ENCODE data around the gene PRPS1L1.
A peak's percentile ranks its signal among the peaks of the same experiment; 100 is the strongest.

PRPS1L1 gene

DNA sequence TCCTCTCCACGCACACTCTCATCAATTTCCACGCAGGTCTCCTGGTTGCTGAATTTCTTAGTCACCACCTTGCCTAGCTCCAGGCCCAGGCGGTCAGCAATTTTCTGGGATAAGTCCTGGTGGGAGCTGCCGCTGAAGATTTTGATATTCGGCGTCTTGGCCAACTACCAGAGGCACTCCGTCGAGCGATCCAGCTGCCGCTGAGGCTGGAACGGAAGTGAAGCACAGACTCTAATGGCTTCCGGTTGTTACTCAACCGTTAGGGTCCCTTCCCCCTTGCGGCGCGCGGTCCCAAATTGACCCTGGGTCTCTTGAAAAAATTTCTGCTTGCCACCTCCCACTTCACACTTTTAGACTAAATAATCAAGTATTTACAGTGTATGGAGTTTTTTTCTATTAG lies at the start of gene PRPS1L1:
TSS of gene PRPS1L1 (minus strand) at position 219 of the 400 bp plus-strand sequence.
- no peak for DNase-seq

GRCh38 chr7:18076461-18076860 lies 48.8 kb upstream of the PRPS1L1 start:
- DNase-seq = no peak

DNA sequence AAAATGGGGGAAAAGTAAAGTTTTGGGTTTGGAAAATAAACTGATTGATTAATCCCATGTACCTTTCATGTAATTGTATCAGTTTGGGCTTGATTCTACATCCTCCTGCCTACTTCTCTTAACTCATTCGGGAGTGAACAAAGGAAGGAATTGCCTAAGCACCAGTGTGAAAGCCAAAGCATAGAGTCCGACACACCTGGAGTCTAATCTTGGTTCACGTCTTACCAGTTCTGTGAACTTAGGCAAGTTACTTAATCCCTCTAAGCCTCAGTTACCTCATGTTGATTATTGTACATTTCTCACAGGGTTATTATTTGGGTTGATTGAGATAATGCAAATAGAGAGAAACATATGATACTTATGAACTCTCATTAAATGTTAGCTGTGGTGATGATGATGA lies 41.1 kb upstream of the PRPS1L1 start:
- no peak for DNase-seq

GRCh38 chr7:18064242-18064838 lies 36.7 kb upstream of the PRPS1L1 start:
- peak; percentile 11 for DNase-seq

GRCh38 chr7:18063149-18063901 lies 35.7 kb upstream of the PRPS1L1 start:
- no peak for DNase-seq

- no peak for DNase-seq
Measured at GRCh38 chr7:18059171-18059570, 31.5 kb upstream of the PRPS1L1 start.

- no peak for DNase-seq
Measured at GRCh38 chr7:18053941-18054340, 26.3 kb upstream of the PRPS1L1 start.

- DNase-seq = no peak
Measured at GRCh38 chr7:18053177-18053928, 25.7 kb upstream of the PRPS1L1 start.

GRCh38 chr7:18049262-18049661 lies 21.6 kb upstream of the PRPS1L1 start:
- DNase-seq = no peak

GRCh38 chr7:18046601-18047000 lies 19.0 kb upstream of the PRPS1L1 start:
- no peak for DNase-seq

- no peak for DNase-seq
Measured at GRCh38 chr7:18045171-18045570, 17.5 kb upstream of the PRPS1L1 start.

GRCh38 chr7:18041191-18041590 lies 13.5 kb upstream of the PRPS1L1 start:
- DNase-seq = no peak

- DNase-seq = peak; percentile 51
Measured at GRCh38 chr7:18040196-18040595, 12.6 kb upstream of the PRPS1L1 start.

- DNase-seq = no peak
Measured at GRCh38 chr7:18038382-18038781, 10.7 kb upstream of the PRPS1L1 start.

GRCh38 chr7:18037609-18038008 lies 10.0 kb upstream of the PRPS1L1 start:
- no peak for DNase-seq

- DNase-seq = no peak
Measured at GRCh38 chr7:18036783-18037182, 9.1 kb upstream of the PRPS1L1 start.

DNA sequence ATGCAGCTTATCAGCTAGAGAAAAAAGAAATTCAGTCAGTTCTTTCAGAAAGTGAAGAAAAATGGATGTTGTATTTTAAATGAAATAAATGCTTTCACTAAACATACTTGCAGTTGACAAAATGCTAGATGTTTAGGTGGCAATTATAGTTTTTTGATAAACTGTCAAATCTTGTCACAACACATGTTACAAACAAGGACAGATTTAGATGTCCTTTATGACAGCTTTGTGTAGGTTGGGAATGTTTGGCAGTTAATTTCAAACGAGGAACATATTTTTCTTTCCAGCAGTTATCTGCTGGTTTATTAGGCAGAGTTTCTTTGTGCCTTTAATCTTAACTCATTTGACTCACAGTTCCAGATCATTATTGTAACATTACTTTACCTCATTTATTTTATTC lies 3.1 kb upstream of the PRPS1L1 start:
- no peak for DNase-seq

DNA sequence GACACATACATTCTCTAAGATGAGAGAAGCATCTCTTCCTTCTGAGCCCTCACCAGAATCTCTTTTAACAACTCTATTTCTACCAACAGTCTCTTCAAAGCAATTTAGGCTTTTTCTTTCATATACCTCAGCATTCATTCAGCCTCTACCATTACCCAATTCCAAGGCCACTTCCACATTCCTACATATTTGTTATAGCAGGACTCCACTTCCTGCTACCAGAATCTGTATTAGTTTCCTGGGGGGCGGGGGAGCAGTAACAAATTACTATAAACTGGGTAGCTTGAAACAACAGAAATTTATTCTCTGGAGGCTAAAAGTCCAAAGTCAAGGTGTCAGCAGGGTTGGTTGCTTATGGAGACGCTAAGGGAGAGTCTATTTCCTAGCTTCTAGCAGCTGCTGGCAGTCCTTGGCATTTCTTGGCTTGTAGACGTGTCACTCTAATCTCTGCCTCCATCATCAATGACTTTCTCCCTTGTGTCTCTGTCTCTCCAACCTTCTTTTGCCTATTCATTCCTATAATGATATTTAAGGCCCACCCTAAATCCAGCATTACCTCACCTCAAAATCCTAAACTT lies 7.4 kb downstream of the PRPS1L1 start:
- DNase-seq = peak; percentile 34

GRCh38 chr7:18019555-18019954 lies 8.1 kb downstream of the PRPS1L1 start:
- peak; percentile 48 for DNase-seq

- no peak for DNase-seq
Measured at GRCh38 chr7:18018296-18019215, 9.1 kb downstream of the PRPS1L1 start.

DNA sequence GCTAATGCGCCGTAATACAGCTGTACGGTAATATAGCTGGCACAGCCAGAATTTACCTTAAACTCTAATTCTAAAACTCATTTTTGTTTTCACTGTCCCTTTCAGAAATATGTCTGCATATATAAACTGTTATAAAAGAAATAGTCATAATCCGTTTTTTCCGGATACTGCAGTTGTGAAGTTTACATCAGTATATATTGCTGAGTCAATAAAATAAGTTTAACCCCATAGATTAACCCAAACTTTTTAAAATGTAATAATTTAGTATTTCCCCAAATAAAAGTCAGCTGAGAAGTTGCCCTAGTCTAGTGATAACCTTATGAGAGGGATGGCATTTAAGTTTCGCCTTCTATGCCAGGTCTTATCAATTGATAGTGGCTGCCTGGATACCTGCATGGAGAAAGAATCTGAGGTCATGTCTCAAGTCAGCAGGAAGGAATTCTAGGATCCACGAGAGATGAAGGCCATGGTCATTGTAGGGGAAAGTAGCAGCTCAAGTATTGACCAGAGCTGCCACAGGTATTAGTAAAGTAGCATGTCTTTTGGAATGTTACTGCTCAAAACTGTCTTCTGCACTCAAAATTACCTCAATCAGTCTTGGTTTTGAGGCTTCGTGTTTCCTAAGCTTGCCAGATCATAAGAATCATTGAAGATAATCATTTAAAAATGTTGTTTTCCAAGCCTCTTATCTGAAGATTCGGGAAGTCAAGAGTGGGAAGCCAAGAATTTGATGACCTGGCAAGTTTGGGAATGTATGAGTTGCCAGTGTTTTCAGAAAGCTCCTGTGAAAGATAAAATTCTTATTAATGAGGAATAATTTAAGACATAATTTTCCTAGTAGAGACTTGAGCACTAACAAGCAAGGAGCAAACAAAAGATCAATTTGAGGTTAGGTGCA lies 10.8 kb downstream of the PRPS1L1 start:
- no peak for DNase-seq

Data from fibroblast of skin of right quadriceps (primary cell).